Ovary (tissue), 9 donors: ENCODE measurements around the gene RPUSD4. TPM values are rescaled to one million over a fixed set of nuclear protein-coding genes. Genes with fewer than 3 reads are reported as not detected.

ENCODE experiments used
- DNase-seq, 5 donors: peaks; one replicate each; pipeline ENCODE4 v3.0.0-alpha.2; 2019 to 2020
- H3K27ac ChIP-seq, 2 donors: fragments of 200-600 bp; one replicate each; pipeline versions ENCODE4 v1.5.1 to v1.8.0; 2019 to 2022
- H3K27me3 ChIP-seq: fragments of 200-600 bp; one replicate; pipeline ENCODE4 v1.8.0; 2022
- H3K36me3 ChIP-seq: fragments of 200-600 bp; sonication (generic); one replicate; pipeline ENCODE4 v1.5.1; 2019
- H3K4me1 ChIP-seq: one replicate; pipeline ENCODE4 v1.8.1; 2013; ENCODE audit warnings: mild to moderate bottlenecking, moderate library complexity; ENCODE audit not compliant: insufficient read depth
- H3K4me3 ChIP-seq: fragments of 200-600 bp; sonication (generic); one replicate; pipeline ENCODE4 v1.5.1; 2017
- H3K9me3 ChIP-seq, 2 donors: fragments of 200-600 bp in 1 of 2; sonication (generic) in 1 of 2; one replicate each; pipeline versions ENCODE4 v1.5.1 to v1.8.1; 2013 to 2019; ENCODE audit warnings: mild to moderate bottlenecking in 1 of 2, moderate library complexity in 1 of 2
- EP300 ChIP-seq: sonication (generic); formaldehyde crosslinking; IDR thresholded peaks from one replicate; pipeline ENCODE4 v1.6.1; 2017; ENCODE audit warnings: antibody characterized with exemption
- POLR2A ChIP-seq: fragments of 450-650 bp; IDR thresholded peaks from one replicate; pipeline ENCODE4 v1.6.1; 2017; ENCODE audit warnings: antibody characterized with exemption, mild to moderate bottlenecking, moderate library complexity
- WGBS, 3 donors: extraction: QIAGEN DNeasy Blood & Tissue Kit in 1 of 3; methylation state at CpG; one replicate each; pipeline versions ENCODE4 v1.1.5 to v1.1.7; 2013 to 2017; 5-methylcytosine and 5-hydroxymethylcytosine counted together
- intact Hi-C, 4 donors: fragments of 100-400 bp; cut with DNase I; formaldehyde crosslinking; loops; one replicate each; pipeline versions ENCODE4 v1.11.0 to v1.15.1; 2022 to 2023
- polyA plus RNA-seq, 2 donors: library from polyadenylated mRNA; stranded (reverse); fragments of 200-250 nt in 1 of 2; fragments of 350-450 nt in 1 of 2; fragmentation: Illumina TruSeq in 1 of 2; extraction: RNeasy Lipid Tissue Mini Kit (QIAGEN cat#74804) in 1 of 2; gene quantifications; one replicate each; pipeline ENCODE4 v1.2.3, GENCODE V29; 2013 to 2014
- total RNA-seq, 7 donors: library from RNA; depleted of rRNA in 2 of 7; stranded (reverse); fragments of >200 nt in 2 of 7; fragmentation: NEBNext Ultra II Directional in 3 of 7; extraction: Animal tissue kit (Norgen Biotek cat#: 25700) in 3 of 7; gene quantifications; one replicate each; pipeline versions ENCODE4 v1.1.0 to v1.2.4, GENCODE V29; 2016 to 2023
- TF ChIP-seq, protein P1 (sequence below), 3 donors: fragments of 450-650 bp in 2 of 3; fragments of 200-600 bp in 1 of 3; IDR thresholded peaks; one replicate each; pipeline versions ENCODE4 v1.5.1 to v1.8.0; 2016 to 2022; ENCODE audit warnings: antibody characterized with exemption in 3 of 3, mild to moderate bottlenecking in 1 of 3
- donor health status: DM: no; HTN: no; CAD: no; lungs with moderate emphysema.
- donor health status: DM: no; HTN: no; CAD: no.
- donor health status: Bipolar disorder and iron deficiency.
- donor health status: DM: yes; HTN: yes; CAD: no.
- donor health status: DM: no; HTN: no; CAD: no.
- donor health status: DM: yes; HTN: yes; CAD: no.

The RPUSD4 gene
- total and polyA plus RNA-seq, 9 donors: 18.2 to 30.3 (median 26.2) TPM

GRCh38 chr11:126161023-126161391 lies 50.4 kb downstream of the RPUSD4 start:
- H3K36me3 ChIP-seq: no peaks in the 10 kb centered on the region
- H3K27ac ChIP-seq: no peak overlapping the region
- no peak for TF ChIP-seq POLR2A
- TF ChIP-seq, protein P1, sequence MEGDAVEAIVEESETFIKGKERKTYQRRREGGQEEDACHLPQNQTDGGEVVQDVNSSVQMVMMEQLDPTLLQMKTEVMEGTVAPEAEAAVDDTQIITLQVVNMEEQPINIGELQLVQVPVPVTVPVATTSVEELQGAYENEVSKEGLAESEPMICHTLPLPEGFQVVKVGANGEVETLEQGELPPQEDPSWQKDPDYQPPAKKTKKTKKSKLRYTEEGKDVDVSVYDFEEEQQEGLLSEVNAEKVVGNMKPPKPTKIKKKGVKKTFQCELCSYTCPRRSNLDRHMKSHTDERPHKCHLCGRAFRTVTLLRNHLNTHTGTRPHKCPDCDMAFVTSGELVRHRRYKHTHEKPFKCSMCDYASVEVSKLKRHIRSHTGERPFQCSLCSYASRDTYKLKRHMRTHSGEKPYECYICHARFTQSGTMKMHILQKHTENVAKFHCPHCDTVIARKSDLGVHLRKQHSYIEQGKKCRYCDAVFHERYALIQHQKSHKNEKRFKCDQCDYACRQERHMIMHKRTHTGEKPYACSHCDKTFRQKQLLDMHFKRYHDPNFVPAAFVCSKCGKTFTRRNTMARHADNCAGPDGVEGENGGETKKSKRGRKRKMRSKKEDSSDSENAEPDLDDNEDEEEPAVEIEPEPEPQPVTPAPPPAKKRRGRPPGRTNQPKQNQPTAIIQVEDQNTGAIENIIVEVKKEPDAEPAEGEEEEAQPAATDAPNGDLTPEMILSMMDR (IDR thresholded peaks at IDR 0.05): no peak
- TF ChIP-seq EP300: no peak
- H3K4me1 ChIP-seq: no peaks in the 10 kb centered on the region
- WGBS, 3 donors: 88 to 95% (median 90%) methylated on average over 7 of the region's 7 CpGs
- intact Hi-C loops: no loop called here
- H3K4me3 ChIP-seq: no peak overlapping the region
- DNase-seq: no peak
- no peaks in the 10 kb centered on the region for H3K27me3 ChIP-seq
- no peaks in the 10 kb centered on the region for H3K9me3 ChIP-seq

DNA sequence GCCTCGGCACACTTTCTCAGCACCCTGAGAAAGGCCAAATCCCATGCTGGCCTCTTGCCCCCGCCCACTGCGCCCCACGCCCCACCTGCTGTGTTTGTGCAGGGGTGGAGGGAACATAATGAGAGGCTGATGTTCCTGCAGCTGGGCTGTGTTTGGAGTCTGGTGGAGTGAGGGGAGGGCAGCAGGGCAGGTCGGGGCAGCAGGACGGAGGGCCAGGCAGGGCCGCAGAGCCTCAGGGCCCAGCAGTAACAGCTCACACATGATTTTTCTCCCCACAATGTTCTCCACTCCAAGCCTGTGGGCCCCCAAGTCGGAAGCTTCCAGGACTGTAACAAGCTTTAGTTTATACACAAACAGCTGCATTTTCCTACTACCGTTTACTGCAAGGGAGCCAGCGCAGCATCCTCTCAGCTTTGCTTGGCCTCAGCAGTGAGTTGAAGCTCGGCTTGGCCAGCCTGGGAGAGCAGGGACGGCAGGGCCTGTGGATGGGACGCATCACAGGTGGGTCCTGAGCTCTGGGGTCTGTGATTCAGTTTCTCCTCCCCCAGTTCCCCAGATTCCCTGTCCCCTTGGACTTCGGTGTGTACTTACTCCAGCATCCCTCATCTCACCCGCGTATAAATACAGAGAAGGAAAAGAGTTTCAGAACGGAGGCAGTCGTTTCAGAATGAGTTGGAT lies 51.0 kb downstream of the RPUSD4 start:
- no peaks in the 10 kb centered on the region for H3K4me1 ChIP-seq
- no peak overlapping the region for H3K4me3 ChIP-seq
- H3K27ac ChIP-seq: no peak overlapping the region
- intact Hi-C loops: no loop called here
- TF ChIP-seq POLR2A (no peak), EP300 (no peak)
- TF ChIP-seq, protein P1 (IDR thresholded peaks at IDR 0.05): no peak
- H3K36me3 ChIP-seq: no peaks in the 10 kb centered on the region
- 53 to 71% (median 69%) methylated on average over 18 of the region's 18 CpGs for WGBS, 3 donors
- no peak for DNase-seq
- no peaks in the 10 kb centered on the region for H3K27me3 ChIP-seq
- no peaks in the 10 kb centered on the region for H3K9me3 ChIP-seq

GRCh38 chr11:126159719-126160344 lies 51.6 kb downstream of the RPUSD4 start:
- no peak for DNase-seq
- intact Hi-C loops: no loop called here
- Histone ChIP-seq H3K27ac (no peak overlapping the region), H3K27me3 (no peaks in the 10 kb centered on the region), H3K9me3 (no peaks in the 10 kb centered on the region), H3K4me3 (no peak overlapping the region), H3K4me1 (no peaks in the 10 kb centered on the region), H3K36me3 (no peaks in the 10 kb centered on the region)
- TF ChIP-seq POLR2A (no peak), EP300 (no peak)
- TF ChIP-seq, protein P1 (IDR thresholded peaks at IDR 0.05): no peak
- WGBS, 3 donors: 89 to 90% (median 90%) methylated on average over 19 of the region's 19 CpGs

DNA sequence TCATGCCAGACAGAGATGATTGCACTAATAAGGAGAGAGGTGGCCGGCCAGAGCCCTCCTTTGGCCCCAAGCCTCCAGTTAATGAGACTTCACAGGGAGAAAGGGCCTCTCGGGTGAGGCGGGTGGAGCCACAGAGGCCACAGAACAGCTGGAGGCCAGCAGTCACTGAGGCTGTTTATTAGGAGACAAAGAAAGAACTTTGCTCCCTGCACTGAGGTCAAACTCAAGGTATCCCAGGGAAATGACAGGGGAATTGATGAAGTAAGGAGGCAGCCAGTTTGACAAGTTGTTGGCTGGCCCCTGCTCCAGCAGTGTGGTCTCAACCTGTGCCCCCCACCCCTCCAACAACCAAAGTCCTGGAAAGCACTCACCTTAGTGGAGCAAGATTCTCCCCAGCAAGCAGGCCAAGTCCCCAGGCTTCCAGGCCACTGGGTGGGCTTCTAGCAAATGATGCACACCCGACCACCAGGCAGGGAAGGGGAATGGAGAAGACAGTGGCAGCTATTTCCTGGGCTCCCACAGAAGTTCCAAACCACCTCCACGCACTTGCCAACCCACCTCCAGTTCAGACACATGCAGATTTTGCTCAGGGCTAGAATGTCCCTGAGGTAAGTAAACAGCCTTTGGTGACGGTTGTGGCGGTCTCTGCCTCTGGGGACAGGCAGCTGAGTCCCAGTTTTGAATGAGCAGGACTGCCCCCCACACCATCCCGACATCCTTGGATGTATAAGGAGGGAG lies 53.2 kb downstream of the RPUSD4 start:
- no peak overlapping the region for H3K4me3 ChIP-seq
- intact Hi-C loops: no loop called here
- H3K36me3 ChIP-seq: no peaks in the 10 kb centered on the region
- no peaks in the 10 kb centered on the region for H3K9me3 ChIP-seq
- no peak for DNase-seq
- H3K27ac ChIP-seq: no peak overlapping the region
- TF ChIP-seq POLR2A (no peak), EP300 (no peak)
- TF ChIP-seq, protein P1 (IDR thresholded peaks at IDR 0.05): no peak
- no peaks in the 10 kb centered on the region for H3K4me1 ChIP-seq
- WGBS, 3 donors: 83 to 89% (median 87%) methylated on average over 8 of the region's 8 CpGs
- H3K27me3 ChIP-seq: no peaks in the 10 kb centered on the region
